GM18508 (cell line): ENCODE measurements around the gene IPMK.

Experiments
- ATAC-seq: cut with Tn5 transposase; IDR thresholded peaks from one replicate; pipeline ENCODE4 v1.9.1; 2021; ENCODE audit warnings: moderate number of reproducible peaks; ENCODE audit not compliant: insufficient read depth, unreplicated experiment

The IPMK gene

GRCh38 chr10:58267713-58268453 lies at the start of gene IPMK:
TSS of gene IPMK (minus strand) at chr10:58267894. CDS start at chr10:58267611, 283 bp downstream.
- ATAC-seq: peak; percentile 24

- no peak for ATAC-seq
These were observed 49.2 kb upstream of the IPMK start for GRCh38 chr10:58316874-58317273.

GRCh38 chr10:58311026-58311425 lies 43.3 kb upstream of the IPMK start:
- no peak for ATAC-seq

- ATAC-seq: no peak
These were observed 40.0 kb upstream of the IPMK start for GRCh38 chr10:58307676-58308075.

- no peak for ATAC-seq
These were observed 38.1 kb upstream of the IPMK start for GRCh38 chr10:58305821-58306220.

GRCh38 chr10:58304099-58304633 lies 36.5 kb upstream of the IPMK start:
- no peak for ATAC-seq

- no peak for ATAC-seq
These were observed 34.6 kb upstream of the IPMK start for GRCh38 chr10:58302254-58302653.

GRCh38 chr10:58300676-58301075 lies 33.0 kb upstream of the IPMK start:
- no peak for ATAC-seq

- peak; percentile 87 for ATAC-seq
These were observed 31.9 kb upstream of the IPMK start for GRCh38 chr10:58299580-58299979.

- ATAC-seq: no peak
These were observed 26.3 kb upstream of the IPMK start for GRCh38 chr10:58293989-58294388.

GRCh38 chr10:58291538-58292174 lies 24.0 kb upstream of the IPMK start:
- peak; percentile 91 for ATAC-seq

- ATAC-seq: peak; percentile 96
These were observed 14.9 kb upstream of the IPMK start for GRCh38 chr10:58282615-58283014.

GRCh38 chr10:58281092-58281752 lies 13.5 kb upstream of the IPMK start:
- no peak for ATAC-seq

GRCh38 chr10:58280477-58280876 lies 12.8 kb upstream of the IPMK start:
- ATAC-seq: no peak

- no peak for ATAC-seq
These were observed 11.2 kb upstream of the IPMK start for GRCh38 chr10:58278962-58279307.

- ATAC-seq: no peak
These were observed 10.7 kb upstream of the IPMK start for GRCh38 chr10:58278274-58278961.

GRCh38 chr10:58275908-58276307 lies 8.2 kb upstream of the IPMK start:
- ATAC-seq: no peak

GRCh38 chr10:58275261-58275660 lies 7.6 kb upstream of the IPMK start:
- no peak for ATAC-seq

GRCh38 chr10:58269782-58270290 lies 2.1 kb upstream of the IPMK start:
- ATAC-seq: no peak

GRCh38 chr10:58268946-58269781 lies 1.5 kb upstream of the IPMK start, which contains the start of gene CISD1:
TSS of gene CISD1 (plus strand) at chr10:58269162. CDS start at chr10:58269274, 112 bp downstream.
- peak; percentile 61 for ATAC-seq
